GM12878 (cell line): ENCODE data around the gene EPHB1. TPM values are rescaled to one million over a fixed set of nuclear protein-coding genes. Genes with fewer than 3 reads are reported as not detected.

ENCODE experiments used
- ATAC-seq: fragments of 200-7000 bp; cut with Tn5 transposase; 3 replicates; pipeline ENCODE4 v1.9.1; 2020; ENCODE audit warnings: mild to moderate bottlenecking, moderate library complexity
- BruUV-seq: library from RNA; stranded (reverse); fragments of 400-500 nt; replicated peaks from 2 replicates; lab custom pipeline; 2021; lab: Mats Ljungman, UMichigan
- CTCF ChIA-PET: fragments of 300-600 bp; sonication (Branson Sonifier 250); formaldehyde crosslinking; extraction: SDS; loops from one replicate; lab custom pipeline; 2021; ENCODE audit warnings: inconsistent platforms; lab: Yijun Ruan, JAX
- POLR2A ChIA-PET: fragments of 350-600 bp; formaldehyde crosslinking; extraction: SDS; loops from one replicate; lab custom pipeline; 2021; ENCODE audit warnings: inconsistent platforms; lab: Charles Lee
- RAD21 ChIA-PET: fragments of 300-600 bp; sonication (Branson Sonifier 250); formaldehyde crosslinking; loops from one replicate; lab custom pipeline; 2023; ENCODE audit warnings: antibody characterized with exemption; ENCODE audit not compliant: unreplicated experiment; lab: Charles Lee
- SMC1A ChIA-PET: fragments of 300-600 bp; sonication (Branson Sonifier 250); formaldehyde crosslinking; loops from one replicate; lab custom pipeline; 2023; ENCODE audit not compliant: unreplicated experiment, uncharacterized antibody; lab: Charles Lee
- DNase-seq: peaks from one replicate; pipeline ENCODE4 v3.0.0-alpha.2; 2011; ENCODE audit warnings: low read depth, low spot score
- FAIRE-seq: peaks from 3 replicates; lab custom pipeline; 2011; peaks lifted over from hg19 to GRCh38; lab: Jason Lieb, UNC
- H2AFZ ChIP-seq: 2 replicates; pipeline ENCODE4 v1.6.0; 2011; ENCODE audit warnings: low read depth, low read length, control low read depth; ENCODE audit not compliant: control insufficient read depth
- H3K27ac ChIP-seq: 2 replicates; pipeline ENCODE4 v1.5.1; 2011; ENCODE audit warnings: control low read depth; ENCODE audit not compliant: control insufficient read depth, insufficient read depth
- H3K27me3 ChIP-seq, 2 experiments: replicated peaks in 1 of 2; 2 replicates each; pipeline versions ENCODE4 v1.6.0 to v1.6.1; 2011; ENCODE audit warnings: low read length in 1 of 2; ENCODE audit not compliant: control insufficient read depth in 2 of 2, insufficient read depth in 2 of 2
- H3K36me3 ChIP-seq, 2 experiments: 2 replicates each; pipeline ENCODE4 v1.5.1; 2011; ENCODE audit warnings: low read length in 1 of 2; ENCODE audit not compliant: control insufficient read depth in 2 of 2, insufficient read depth in 2 of 2
- H3K4me1 ChIP-seq: 2 replicates; pipeline ENCODE4 v1.6.1; 2011; ENCODE audit warnings: mild to moderate bottlenecking, low read length, moderate library complexity, mixed read lengths; ENCODE audit not compliant: control insufficient read depth, insufficient read depth
- H3K4me2 ChIP-seq: 2 replicates; pipeline ENCODE4 v1.6.0; 2011; ENCODE audit warnings: control low read depth; ENCODE audit not compliant: control insufficient read depth, insufficient read depth
- H3K4me3 ChIP-seq: fragments of 200-600 bp; sonication (generic); 2 replicates; pipeline ENCODE4 v1.5.1; 2016
- H3K79me2 ChIP-seq: 2 replicates; pipeline ENCODE4 v1.6.0; 2011; ENCODE audit warnings: low read length; ENCODE audit not compliant: control insufficient read depth, insufficient read depth
- H3K9ac ChIP-seq: 2 replicates; pipeline ENCODE4 v1.8.0; 2011; ENCODE audit warnings: low read length, control low read depth, mixed read lengths; ENCODE audit not compliant: control insufficient read depth, insufficient read depth
- H3K9me3 ChIP-seq: replicated peaks from 3 replicates; pipeline ENCODE4 v1.5.1; 2011; ENCODE audit warnings: mild to moderate bottlenecking, low read length; ENCODE audit not compliant: control insufficient read depth, insufficient read depth
- H4K20me1 ChIP-seq: 2 replicates; pipeline ENCODE4 v1.6.0; 2011; ENCODE audit not compliant: control insufficient read depth, insufficient read depth
- BRCA1 ChIP-seq: IDR thresholded peaks from 2 replicates; pipeline ENCODE4 v1.6.1; 2011; ENCODE audit warnings: low read depth, low read length, improper control_type of control experiment
- E4F1 ChIP-seq: fragments of 450-650 bp; IDR thresholded peaks from 2 replicates; pipeline ENCODE4 v1.6.1; 2018; ENCODE audit warnings: borderline replicate concordance, mild to moderate bottlenecking; ENCODE audit not compliant: partially characterized antibody
- EP300 ChIP-seq, 2 experiments: fragments of 150-350 bp in 1 of 2; IDR thresholded peaks; 2 replicates each; pipeline ENCODE4 v1.6.1; 2011 to 2012; ENCODE audit warnings: low read depth in 2 of 2, low read length in 2 of 2, borderline replicate concordance in 1 of 2, improper control_type of control experiment in 1 of 2, inconsistent platforms in 1 of 2; ENCODE audit not compliant: control insufficient read depth in 1 of 2
- GABPA ChIP-seq: IDR thresholded peaks from 2 replicates; pipeline ENCODE4 v1.6.1; 2014; ENCODE audit warnings: antibody characterized with exemption, low read depth, mild to moderate bottlenecking, inconsistent platforms
- HDAC6 ChIP-seq: fragments of 200-600 bp; sonication (generic); IDR thresholded peaks from one replicate; pipeline ENCODE4 v1.8.0; 2017; ENCODE audit warnings: antibody characterized with exemption; ENCODE audit not compliant: unreplicated experiment
- KLF5 ChIP-seq: fragments of 450-650 bp; IDR thresholded peaks from 2 replicates; pipeline ENCODE4 v1.6.1; 2014; ENCODE audit warnings: mild to moderate bottlenecking; ENCODE audit not compliant: partially characterized antibody
- PAX8 ChIP-seq: fragments of 450-650 bp; IDR thresholded peaks from 2 replicates; pipeline ENCODE4 v1.6.1; 2017; ENCODE audit warnings: mild to moderate bottlenecking, moderate library complexity
- RAD51 ChIP-seq: fragments of 450-650 bp; IDR thresholded peaks from 2 replicates; pipeline ENCODE4 v1.6.1; 2016; ENCODE audit warnings: moderate library complexity, mild to moderate bottlenecking, inconsistent platforms
- STAT3 ChIP-seq: IDR thresholded peaks from 2 replicates; pipeline ENCODE4 v1.6.1; 2011; ENCODE audit warnings: low read depth, low read length, improper control_type of control experiment
- WGBS: methylation state at CpG from one replicate; pipeline ENCODE4 v1.1.6; 2016; ENCODE audit warnings: low lambda C conversion rate; ENCODE audit not compliant: insufficient replicate concordance, insufficient coverage; ENCODE audit errors: missing lambda C conversion rate; 5-methylcytosine and 5-hydroxymethylcytosine counted together
- in situ Hi-C: fragments of 300-500 bp; cut with MboI; formaldehyde crosslinking; loops from 9 replicates; pipeline ENCODE4 v1.14.3; 2018; ENCODE audit warnings: mixed read lengths
- intact Hi-C: fragments of 100-400 bp; cut with micrococcal nuclease; formaldehyde crosslinking; loops from one replicate; pipeline ENCODE4 v1.14.2; 2022; ENCODE audit not compliant: unreplicated experiment
- polyA plus RNA-seq, 11 experiments: library from polyadenylated mRNA; depleted of rRNA in 4 of 11; unstranded in 6 of 11; stranded (reverse) in 5 of 11; fragments of >200 nt; fragmentation: Nextera tagmentation in 4 of 11; fragmentation: Illumina TruSeq in 1 of 11; extraction: Ambion mirVana in 4 of 11; extraction: Trizol in 1 of 11; gene quantifications; 1 replicate in 1 of 11; 2 replicates in 10 of 11; pipeline versions ENCODE4 v1.2.1 to v1.2.3, GENCODE V29; 2011 to 2016; ENCODE audit warnings: inconsistent platforms in 2 of 11, missing spikeins in 2 of 11, low read depth in 1 of 11
- total RNA-seq, 4 experiments: library from RNA; depleted of rRNA in 3 of 4; stranded (reverse); fragments of >200 nt in 3 of 4; fragmentation: Illumina TruSeq in 1 of 4; extraction: Trizol in 1 of 4; gene quantifications; 2 replicates each; pipeline versions ENCODE4 v1.2.1 to v1.2.3, GENCODE V29; 2013 to 2021
- TF ChIP-seq, protein P1 (sequence below): IDR thresholded peaks from 2 replicates; pipeline ENCODE4 v1.6.1; 2012; ENCODE audit warnings: low read depth, low read length, improper control_type of control experiment

EPHB1 gene
- total and polyA plus RNA-seq, 10 of the 15 experiments (the other 5 are each of a cell fraction or from before 2014, with no cell fraction given) = 0.33 to 23.8 (median 1.2) TPM

- POLR2A ChIA-PET = no interaction called here
Observed at GRCh38 chr3:135203026-135203425, 408.0 kb downstream of the EPHB1 start.

DNA sequence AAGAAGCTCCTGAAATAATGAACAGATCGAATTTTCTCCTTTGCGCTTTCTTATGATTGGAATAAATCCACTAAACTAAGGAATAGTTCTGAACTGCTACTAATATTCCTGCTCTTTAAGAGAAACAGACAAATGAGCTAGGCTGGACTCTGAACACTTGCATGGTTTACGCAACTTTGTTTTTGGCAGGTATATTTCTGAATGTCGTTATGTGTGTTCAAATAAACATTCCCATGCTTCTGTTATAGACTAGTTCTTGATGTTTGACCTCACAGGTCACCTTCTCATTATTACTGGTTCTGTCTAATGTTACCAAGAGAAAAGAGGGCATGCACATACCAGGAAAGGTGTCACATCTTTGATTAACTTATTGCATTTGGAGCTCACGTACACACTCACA lies 418.2 kb downstream of the EPHB1 start:
- CTCF ChIA-PET = interaction anchor here (0.6 to 2.0 kb wide), 6 partner anchors 8 to 308 kb away, joined by 3 to 8 read pairs (median 3); no protein-coding TSS in a partner anchor
- BruUV-seq = no TSS peak
- POLR2A ChIA-PET = interaction anchor here (0.7 to 1.0 kb wide), 2 partner anchors 9 to 16 kb away, joined by 3 read pairs; no protein-coding TSS in a partner anchor
- ATAC-seq (no peak), DNase-seq (no peak), FAIRE-seq (no peak)
- peaks cover 0 to 7% of the 10 kb centered on the region in 2 experiments; a peak in 1 of 4 replicates for H3K36me3 ChIP-seq
- H3K9me3 ChIP-seq = no peaks in the 10 kb centered on the region
- 32% methylated on average over 5 of the region's 5 CpGs for WGBS
- in situ Hi-C loops = no loop called here
- intact Hi-C loops = no loop called here
- H2AFZ ChIP-seq = no peak overlapping the region
- no peaks in the 10 kb centered on the region for H3K27me3 ChIP-seq
- no peak overlapping the region for H3K4me2 ChIP-seq
- no peaks in the 10 kb centered on the region for H3K79me2 ChIP-seq
- SMC1A ChIA-PET = interaction anchor here (1.0 to 2.1 kb wide), 3 partner anchors 12 to 27 kb away, joined by 3 to 13 read pairs (median 3); no protein-coding TSS in a partner anchor
- TF ChIP-seq PAX8 (no peak), BRCA1 (no peak), GABPA (no peak), EP300 (IDR thresholded peaks at IDR 0.05; ENCODE audit: borderline replicate concordance in 1 of 2, control insufficient read depth in 1 of 2, low read depth in 2 of 2, low read length in 2 of 2) (no peak), E4F1 (no peak), KLF5 (no peak), RAD51 (no peak), STAT3 (no peak)
- TF ChIP-seq, protein P1, sequence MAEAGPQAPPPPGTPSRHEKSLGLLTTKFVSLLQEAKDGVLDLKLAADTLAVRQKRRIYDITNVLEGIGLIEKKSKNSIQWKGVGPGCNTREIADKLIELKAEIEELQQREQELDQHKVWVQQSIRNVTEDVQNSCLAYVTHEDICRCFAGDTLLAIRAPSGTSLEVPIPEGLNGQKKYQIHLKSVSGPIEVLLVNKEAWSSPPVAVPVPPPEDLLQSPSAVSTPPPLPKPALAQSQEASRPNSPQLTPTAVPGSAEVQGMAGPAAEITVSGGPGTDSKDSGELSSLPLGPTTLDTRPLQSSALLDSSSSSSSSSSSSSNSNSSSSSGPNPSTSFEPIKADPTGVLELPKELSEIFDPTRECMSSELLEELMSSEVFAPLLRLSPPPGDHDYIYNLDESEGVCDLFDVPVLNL = no peak
- H3K27ac ChIP-seq = no peak overlapping the region
- RAD21 ChIA-PET = interaction anchor here (1.2 to 2.1 kb wide), 2 partner anchors 27 to 418 kb away, joined by 3 to 7 read pairs; partner anchors contain the start of gene EPHB1
- H4K20me1 ChIP-seq = no peaks in the 10 kb centered on the region
- 0 out of 2 replicates have a peak, but pooled peaks cover 4% of the 10 kb centered on the region for H3K4me1 ChIP-seq
- no peak overlapping the region for H3K4me3 ChIP-seq
- no peak overlapping the region for H3K9ac ChIP-seq

More at GRCh38 chr3:135203026-135203425, 408.0 kb downstream of the EPHB1 start:
- H3K36me3 ChIP-seq = peaks cover 0 to 2% of the 10 kb centered on the region in 2 experiments; a peak in 2 of 4 replicates
- ChIA-PET SMC1A (interaction anchor here (1.6 kb wide), 1 partner anchor 22 kb away, joined by 4 read pairs; no protein-coding TSS in a partner anchor), CTCF (no interaction called here), RAD21 (no interaction called here)
- H3K27ac ChIP-seq = no peak overlapping the region
- DNase-seq = no peak
- H3K4me3 ChIP-seq = no peak overlapping the region
- no peak for TF ChIP-seq HDAC6
- H3K4me2 ChIP-seq = no peak overlapping the region
- H3K9me3 ChIP-seq = no peaks in the 10 kb centered on the region; the same call in 2 of the 3 replicates
- WGBS = 24% methylated on average over 3 of the region's 3 CpGs
- in situ Hi-C loops (no loop called here), intact Hi-C loops (no loop called here)
- no peak overlapping the region for H2AFZ ChIP-seq
- FAIRE-seq = no peak
- ATAC-seq = no peak
- H3K27me3 ChIP-seq = no peaks in the 10 kb centered on the region
- H4K20me1 ChIP-seq = no peaks in the 10 kb centered on the region
- H3K79me2 ChIP-seq = no peaks in the 10 kb centered on the region
- H3K9ac ChIP-seq = no peak overlapping the region
- no TSS peak for BruUV-seq
- no peaks in the 10 kb centered on the region for H3K4me1 ChIP-seq
